ENCODE data around the gene SLC25A23.

GRCh38 chr19:6490134-6490533 is 30.5 kb upstream of the SLC25A23 start:
- no peak for TF ChIP-seq POLR2A (IDR thresholded peaks at IDR 0.05)
- no peak for TF ChIP-seq CTCF (IDR thresholded peaks at IDR 0.05)
- no peak for TF ChIP-seq EP300 (IDR thresholded peaks at IDR 0.05)
- TF ChIP-seq POLR2AphosphoS5 (IDR thresholded peaks at IDR 0.05), result no peak
